ENCODE results near the gene PPP1R9B. TPM values are rescaled to one million over a fixed set of nuclear protein-coding genes. Genes with fewer than 3 reads are reported as not detected.

Gene PPP1R9B
- total RNA-seq, 4 donors from 2014 or later: 16.6 to 38.0 (median 25.6) TPM

DNA sequence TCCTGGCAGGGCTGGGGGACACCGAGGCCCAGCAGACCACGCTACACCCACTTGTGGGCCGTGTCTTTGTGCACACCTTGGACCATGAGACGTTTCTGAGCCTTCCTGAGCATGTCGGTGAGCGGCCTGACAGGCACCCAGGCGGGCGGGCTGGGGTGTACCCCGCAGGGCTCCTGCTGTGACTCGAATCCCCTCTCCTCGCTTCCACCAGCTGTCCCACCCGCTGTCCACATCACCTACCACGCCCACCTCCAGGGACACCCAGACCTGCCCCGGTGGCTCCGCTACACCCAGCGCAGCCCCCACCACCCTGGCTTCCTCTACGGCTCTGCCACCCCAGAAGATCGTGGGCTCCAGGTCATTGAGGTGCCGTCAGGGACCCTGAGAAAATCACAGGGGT lies 16.9 kb upstream of the PPP1R9B start:
- ATAC-seq (ENCODE audit: low FRiP score): no peak
- no peak for TF ChIP-seq CTCF (IDR thresholded peaks at IDR 0.05)
- DNase-seq (ENCODE audit: low spot score): no peak

- no peak for TF ChIP-seq CTCF (IDR thresholded peaks at IDR 0.05)
- ATAC-seq (ENCODE audit: low FRiP score) (no peak), DNase-seq (ENCODE audit: low spot score) (no peak)
Measured at GRCh38 chr17:50166518-50167181, 16.2 kb upstream of the PPP1R9B start.

DNA sequence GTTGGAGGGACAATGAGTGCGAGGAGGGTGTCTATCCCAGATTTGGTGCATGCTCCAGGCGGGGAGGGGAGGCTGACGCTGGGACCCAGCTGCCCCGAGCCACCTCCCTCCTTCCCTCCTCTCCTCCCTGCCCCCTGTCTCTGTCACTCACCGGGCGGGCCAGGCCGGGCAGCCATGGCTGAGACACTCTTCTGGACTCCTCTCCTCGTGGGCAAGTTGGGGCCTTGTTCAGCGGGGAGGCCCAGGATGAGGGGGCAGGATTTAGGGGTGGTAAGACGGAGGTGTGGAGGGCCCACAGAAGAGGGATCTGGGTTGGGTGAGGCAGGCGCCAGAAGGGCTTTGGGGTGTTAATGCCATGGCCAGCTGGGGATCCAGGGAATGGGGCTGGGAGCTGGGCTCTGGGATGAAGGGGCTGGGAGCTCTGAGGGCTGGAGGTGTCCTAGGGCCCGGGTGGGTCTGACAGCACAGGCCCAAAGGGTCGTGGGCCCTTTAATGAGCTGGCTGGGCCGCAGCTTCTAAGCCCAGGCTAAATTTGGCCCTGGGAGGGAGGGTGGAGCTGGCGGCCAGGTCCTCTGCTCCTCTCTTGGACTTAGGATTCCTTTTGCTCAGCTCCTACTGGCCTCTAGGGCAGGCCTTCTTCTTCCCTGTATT lies 15.5 kb upstream of the PPP1R9B start, which contains the start of gene SGCA:
TSS of gene SGCA (plus strand) at position 139 of the 651 bp plus-strand sequence. CDS start at position 175, 36 bp downstream.
- DNase-seq (ENCODE audit: low spot score) (no peak), ATAC-seq (ENCODE audit: low FRiP score) (no peak)
- no peak for TF ChIP-seq CTCF (IDR thresholded peaks at IDR 0.05)

DNA sequence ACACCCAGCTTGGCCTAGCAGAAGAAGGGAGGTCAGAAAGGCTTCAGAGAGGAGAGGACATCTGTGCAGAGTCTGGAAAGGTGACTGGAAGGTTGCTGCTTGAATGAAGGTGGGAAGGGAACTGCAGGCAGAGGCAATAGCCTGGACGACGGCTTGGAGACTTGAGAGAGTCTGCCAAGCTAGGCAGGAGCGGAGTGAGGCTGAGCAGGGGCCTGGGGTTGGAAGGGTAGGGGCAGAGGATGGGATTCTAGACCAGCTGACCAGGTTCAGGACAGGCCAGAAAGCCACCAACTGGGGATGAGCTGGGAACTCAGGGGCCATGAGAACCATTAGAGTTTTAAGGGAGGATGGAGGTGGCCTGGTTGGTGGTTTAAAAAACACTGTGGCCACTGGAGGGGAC lies 15.0 kb upstream of the PPP1R9B start:
- no peak for TF ChIP-seq CTCF (IDR thresholded peaks at IDR 0.05)
- DNase-seq (ENCODE audit: low spot score): no peak
- ATAC-seq (ENCODE audit: low FRiP score): no peak

GRCh38 chr17:50165066-50165465 lies 14.6 kb upstream of the PPP1R9B start:
- no peak for ATAC-seq (ENCODE audit: low FRiP score)
- no peak for DNase-seq (ENCODE audit: low spot score)
- TF ChIP-seq CTCF (IDR thresholded peaks at IDR 0.05): no peak

- ATAC-seq (ENCODE audit: low FRiP score) (no peak), DNase-seq (ENCODE audit: low spot score) (no peak)
- TF ChIP-seq CTCF (IDR thresholded peaks at IDR 0.05): no peak
Measured at GRCh38 chr17:50164697-50164988, 14.2 kb upstream of the PPP1R9B start.
